Left lung (tissue), 10 donors: ENCODE measurements around the gene PRKCE. TPM values are rescaled to one million over a fixed set of nuclear protein-coding genes. Genes with fewer than 3 reads are reported as not detected.

Experiments used
- ATAC-seq: fragments of 200-7000 bp; cut with Tn5 transposase; one replicate; pipeline ENCODE4 v1.9.1; 2020; ENCODE audit warnings: moderate library complexity
- DNase-seq, 4 donors: peaks; one replicate each; pipeline ENCODE4 v3.0.0-alpha.2; 2013 to 2020
- H3K27ac ChIP-seq, 2 donors: fragments of 200-600 bp; sonication (generic) in 1 of 2; one replicate each; pipeline versions ENCODE4 v1.5.0 to v1.8.0; 2020 to 2021
- H3K27me3 ChIP-seq, 2 donors: fragments of 200-600 bp; sonication (generic) in 1 of 2; one replicate each; pipeline versions ENCODE4 v1.5.0 to v1.8.0; 2020 to 2021
- H3K36me3 ChIP-seq, 2 donors: fragments of 200-600 bp; sonication (generic) in 1 of 2; one replicate each; pipeline versions ENCODE4 v1.5.0 to v1.8.0; 2020 to 2021
- H3K4me1 ChIP-seq, 2 donors: fragments of 200-600 bp; one replicate each; pipeline ENCODE4 v1.8.0; 2021
- H3K4me3 ChIP-seq, 2 donors: fragments of 200-600 bp; sonication (generic) in 1 of 2; one replicate each; pipeline versions ENCODE4 v1.5.0 to v1.8.0; 2020 to 2021; ENCODE audit warnings: mild to moderate bottlenecking in 1 of 2
- H3K9me3 ChIP-seq, 2 donors: fragments of 200-600 bp; sonication (generic) in 1 of 2; one replicate each; pipeline versions ENCODE4 v1.5.0 to v1.8.0; 2020 to 2021
- intact Hi-C, 2 donors: fragments of 100-400 bp; cut with DNase I; formaldehyde crosslinking; loops; one replicate each; pipeline versions ENCODE4 v1.11.2 to v1.14.2; 2022
- polyA plus RNA-seq, 6 donors: library from polyadenylated mRNA; unstranded; fragments of 120-200 nt; gene quantifications; one replicate each; pipeline ENCODE4 v1.2.1, GENCODE V29; 2013; ENCODE audit not compliant: insufficient read length in 6 of 6
- total RNA-seq, 2 donors: library from RNA; stranded (reverse); fragmentation: NEBNext Ultra II Directional; extraction: Animal tissue kit (Norgen Biotek cat#: 25700); gene quantifications; one replicate each; pipeline ENCODE4 v1.2.1, GENCODE V29; 2021
- TF ChIP-seq, protein P1 (sequence below), 2 donors: fragments of 200-600 bp; sonication (generic) in 1 of 2; IDR thresholded peaks; one replicate each; pipeline versions ENCODE4 v1.5.0 to v1.8.0; 2021; ENCODE audit warnings: antibody characterized with exemption in 2 of 2
- donor health status: DM: no; HTN: yes; CAD: no.
- donor health status: DM: no; HTN: no; CAD: no.

The PRKCE gene
- total and polyA plus RNA-seq, 8 donors = 12.0 to 56.9 (median 14.7) TPM

DNA sequence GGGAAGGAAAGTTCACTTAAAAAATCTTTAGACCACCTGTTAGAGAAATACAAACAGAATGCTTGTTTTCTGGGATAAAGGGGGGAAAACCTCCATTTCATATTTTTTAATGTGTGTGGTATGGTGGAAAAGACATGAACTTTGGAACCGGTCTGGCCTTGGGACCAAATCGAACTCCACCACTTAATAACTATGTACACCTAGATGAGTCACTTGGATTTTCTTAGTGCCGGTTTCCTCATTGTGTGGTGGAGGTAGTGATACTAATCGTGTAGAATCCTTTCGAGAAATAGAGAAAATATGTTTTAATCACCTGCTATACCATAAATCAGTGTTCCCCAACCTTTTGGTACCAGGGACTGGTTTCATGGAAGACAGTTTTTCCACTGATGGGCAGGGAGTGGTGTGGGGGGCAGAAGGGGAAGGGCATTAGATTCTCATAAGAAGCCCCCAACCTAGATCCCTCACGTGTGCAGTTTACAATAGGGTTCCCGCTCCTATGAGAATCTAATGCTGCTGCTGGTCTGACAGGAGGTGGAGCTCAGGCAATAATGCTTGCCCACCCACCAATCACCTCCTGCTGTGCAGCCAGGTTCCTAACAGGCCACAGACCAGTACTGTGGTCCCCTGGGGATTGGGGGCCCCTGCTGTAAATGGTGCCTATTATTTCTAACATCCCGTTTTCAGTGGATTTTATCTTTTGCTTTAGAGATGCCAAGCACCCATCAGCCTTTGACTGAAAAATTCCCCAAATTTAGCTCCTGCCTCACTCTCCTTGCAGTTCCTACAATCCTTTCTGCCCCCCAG lies 308.8 kb downstream of the PRKCE start:
- H3K9me3 ChIP-seq = no peaks in the 10 kb centered on the region
- peaks cover 29 to 45% of the 10 kb centered on the region in 2 donors for H3K4me1 ChIP-seq
- no peaks in the 10 kb centered on the region for H3K27me3 ChIP-seq
- H3K27ac ChIP-seq = peak overlapping the region in 1 of 2 donors; percentile 59
- ATAC-seq (no peak), DNase-seq (no peak)
- no peaks in the 10 kb centered on the region for H3K36me3 ChIP-seq
- intact Hi-C loops = no loop called here
- H3K4me3 ChIP-seq = no peak overlapping the region
- TF ChIP-seq, protein P1, sequence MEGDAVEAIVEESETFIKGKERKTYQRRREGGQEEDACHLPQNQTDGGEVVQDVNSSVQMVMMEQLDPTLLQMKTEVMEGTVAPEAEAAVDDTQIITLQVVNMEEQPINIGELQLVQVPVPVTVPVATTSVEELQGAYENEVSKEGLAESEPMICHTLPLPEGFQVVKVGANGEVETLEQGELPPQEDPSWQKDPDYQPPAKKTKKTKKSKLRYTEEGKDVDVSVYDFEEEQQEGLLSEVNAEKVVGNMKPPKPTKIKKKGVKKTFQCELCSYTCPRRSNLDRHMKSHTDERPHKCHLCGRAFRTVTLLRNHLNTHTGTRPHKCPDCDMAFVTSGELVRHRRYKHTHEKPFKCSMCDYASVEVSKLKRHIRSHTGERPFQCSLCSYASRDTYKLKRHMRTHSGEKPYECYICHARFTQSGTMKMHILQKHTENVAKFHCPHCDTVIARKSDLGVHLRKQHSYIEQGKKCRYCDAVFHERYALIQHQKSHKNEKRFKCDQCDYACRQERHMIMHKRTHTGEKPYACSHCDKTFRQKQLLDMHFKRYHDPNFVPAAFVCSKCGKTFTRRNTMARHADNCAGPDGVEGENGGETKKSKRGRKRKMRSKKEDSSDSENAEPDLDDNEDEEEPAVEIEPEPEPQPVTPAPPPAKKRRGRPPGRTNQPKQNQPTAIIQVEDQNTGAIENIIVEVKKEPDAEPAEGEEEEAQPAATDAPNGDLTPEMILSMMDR (IDR thresholded peaks at IDR 0.05) = no peak

DNA sequence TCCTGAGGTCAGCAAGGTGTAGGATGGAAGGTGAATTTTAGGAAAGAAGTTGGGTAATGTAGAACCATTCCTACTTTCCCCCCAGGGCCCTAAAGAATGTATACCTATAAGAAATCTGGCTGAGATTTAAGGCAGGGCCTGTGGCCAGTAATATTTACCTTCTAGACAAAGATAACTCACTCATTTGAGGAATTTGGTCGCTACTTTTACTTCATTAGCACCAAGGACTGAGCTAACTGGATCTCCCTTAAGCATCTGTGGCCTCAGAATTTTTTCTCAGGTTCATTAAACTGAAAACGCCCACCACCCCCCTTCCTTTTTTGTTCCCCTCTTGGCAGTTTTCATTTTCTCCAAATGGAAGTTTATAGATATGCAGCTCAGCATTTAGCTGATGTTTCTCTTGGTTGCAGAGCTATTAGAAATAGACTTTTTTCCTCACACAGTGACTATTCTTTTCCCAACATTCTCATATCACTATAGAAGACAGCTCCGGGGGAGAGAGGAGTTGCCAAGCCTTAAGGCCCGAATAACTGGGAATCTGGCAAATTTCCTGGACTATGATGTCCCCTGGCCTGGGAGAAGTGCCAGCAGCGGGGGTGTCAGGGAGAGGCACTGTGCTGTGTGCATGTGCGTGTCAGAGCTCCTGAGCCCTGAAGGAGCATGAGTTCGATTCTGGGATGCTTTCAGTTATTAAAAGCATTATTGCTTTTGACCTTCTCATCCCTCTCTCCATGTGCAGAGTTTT lies 310.9 kb downstream of the PRKCE start:
- Histone ChIP-seq H3K9me3 (no peaks in the 10 kb centered on the region), H3K36me3 (no peaks in the 10 kb centered on the region), H3K27me3 (no peaks in the 10 kb centered on the region), H3K4me1 (peaks cover 29 to 55% of the 10 kb centered on the region in 2 donors), H3K27ac (peak overlapping the region; percentile 42 to 59), H3K4me3 (no peak overlapping the region)
- DNase-seq (peak in 2 of 4 donors; percentile 73 to 83), ATAC-seq (peak; percentile 27)
- TF ChIP-seq, protein P1 (IDR thresholded peaks at IDR 0.05) = no peak
- intact Hi-C loops = no loop called here

DNA sequence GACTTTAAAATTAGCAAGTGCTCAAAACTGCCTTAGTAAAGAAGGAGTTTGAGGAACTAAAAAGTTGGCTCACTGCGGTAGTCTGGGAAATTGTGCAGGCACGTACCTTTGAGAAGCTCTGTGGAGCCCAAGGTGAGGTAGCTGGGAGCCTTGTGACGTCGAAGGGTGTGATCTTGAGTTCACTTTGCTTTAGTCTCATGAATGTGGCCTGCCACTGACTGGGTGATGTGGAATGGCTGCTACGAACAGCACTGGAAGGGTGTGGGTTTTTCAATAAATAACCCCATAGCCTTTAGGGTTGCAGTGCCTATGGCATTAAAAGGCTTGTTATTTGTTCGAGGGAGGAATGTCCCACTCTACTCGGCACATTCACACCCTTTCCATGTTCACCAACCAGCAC lies 312.3 kb downstream of the PRKCE start:
- H3K27ac ChIP-seq = peak overlapping the region; percentile 55 to 56
- ATAC-seq (no peak), DNase-seq (no peak)
- no peaks in the 10 kb centered on the region for H3K9me3 ChIP-seq
- no peaks in the 10 kb centered on the region for H3K27me3 ChIP-seq
- H3K4me1 ChIP-seq = peaks cover 29 to 55% of the 10 kb centered on the region in 2 donors
- intact Hi-C loops = no loop called here
- TF ChIP-seq, protein P1 (IDR thresholded peaks at IDR 0.05) = no peak
- H3K36me3 ChIP-seq = no peaks in the 10 kb centered on the region
- no peak overlapping the region for H3K4me3 ChIP-seq

DNA sequence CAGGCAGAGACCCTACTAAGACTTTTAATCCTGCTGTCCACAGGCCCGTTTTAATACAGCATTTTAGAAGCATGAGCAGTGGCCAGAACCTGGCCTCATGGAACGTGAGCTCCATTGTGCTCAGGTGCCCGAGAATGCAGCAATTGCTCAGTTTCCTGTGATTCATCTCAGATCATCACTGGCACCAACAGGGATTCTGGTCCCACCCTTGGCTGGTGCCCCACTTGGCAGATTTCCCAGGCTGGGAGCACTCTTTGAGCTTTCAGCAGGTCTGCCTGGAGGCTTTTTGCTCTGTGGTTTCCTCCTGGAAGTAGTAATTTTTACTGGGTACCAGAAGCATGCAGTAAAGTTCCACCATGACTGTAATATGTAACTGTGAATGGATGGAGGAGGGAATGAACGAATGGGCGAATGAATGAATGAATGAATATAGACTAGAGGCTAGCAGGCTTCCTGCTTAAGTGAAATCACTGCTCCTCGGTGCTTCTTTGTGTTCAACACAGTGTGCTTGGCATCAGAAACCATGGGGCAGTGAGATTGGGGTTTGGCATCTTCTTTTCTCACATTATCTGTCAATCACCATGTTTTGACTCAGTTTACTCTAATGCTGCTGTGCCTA lies 312.9 kb downstream of the PRKCE start:
- Histone ChIP-seq H3K4me3 (no peak overlapping the region), H3K27ac (peak overlapping the region; percentile 55 to 56), H3K36me3 (no peaks in the 10 kb centered on the region), H3K4me1 (peaks cover 29 to 55% of the 10 kb centered on the region in 2 donors), H3K27me3 (no peaks in the 10 kb centered on the region), H3K9me3 (no peaks in the 10 kb centered on the region)
- intact Hi-C loops = no loop called here
- DNase-seq (peak in 2 of 4 donors; percentile 68 to 83), ATAC-seq (peak; percentile 30)
- TF ChIP-seq, protein P1 (IDR thresholded peaks at IDR 0.05) = no peak

DNA sequence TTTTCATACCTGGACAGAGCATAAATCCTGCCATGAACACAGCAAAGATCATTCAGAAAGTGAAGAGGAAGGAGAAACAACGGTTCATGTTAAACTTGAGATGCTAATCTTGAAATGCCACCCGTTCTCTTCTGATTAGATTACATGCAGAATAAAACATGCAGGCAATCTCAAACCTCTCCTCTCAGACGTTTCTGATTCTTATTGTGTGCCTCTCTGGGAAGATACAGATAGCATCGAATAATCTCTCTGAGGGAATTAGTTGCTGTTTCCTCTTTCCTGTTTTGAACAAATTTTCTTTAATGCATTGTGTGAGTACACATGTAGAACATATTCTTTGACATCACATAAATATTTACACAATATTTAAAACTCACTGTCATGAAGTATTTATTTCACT lies 313.4 kb downstream of the PRKCE start:
- TF ChIP-seq, protein P1 (IDR thresholded peaks at IDR 0.05) = no peak
- H3K36me3 ChIP-seq = no peaks in the 10 kb centered on the region
- intact Hi-C loops = no loop called here
- H3K4me3 ChIP-seq = no peak overlapping the region
- no peak for ATAC-seq
- no peaks in the 10 kb centered on the region for H3K27me3 ChIP-seq
- peak overlapping the region in 1 of 2 donors; percentile 55 for H3K27ac ChIP-seq
- no peaks in the 10 kb centered on the region for H3K9me3 ChIP-seq
- DNase-seq = no peak
- peaks cover 29 to 55% of the 10 kb centered on the region in 2 donors for H3K4me1 ChIP-seq
